ENCODE results near the gene DMTF1.
"Not testable (repeated sequence)": the region's sequence is repeated elsewhere in the genome, so short reads cannot be mapped to it uniquely, and the experiment has no call there.

The DMTF1 gene, protein sequence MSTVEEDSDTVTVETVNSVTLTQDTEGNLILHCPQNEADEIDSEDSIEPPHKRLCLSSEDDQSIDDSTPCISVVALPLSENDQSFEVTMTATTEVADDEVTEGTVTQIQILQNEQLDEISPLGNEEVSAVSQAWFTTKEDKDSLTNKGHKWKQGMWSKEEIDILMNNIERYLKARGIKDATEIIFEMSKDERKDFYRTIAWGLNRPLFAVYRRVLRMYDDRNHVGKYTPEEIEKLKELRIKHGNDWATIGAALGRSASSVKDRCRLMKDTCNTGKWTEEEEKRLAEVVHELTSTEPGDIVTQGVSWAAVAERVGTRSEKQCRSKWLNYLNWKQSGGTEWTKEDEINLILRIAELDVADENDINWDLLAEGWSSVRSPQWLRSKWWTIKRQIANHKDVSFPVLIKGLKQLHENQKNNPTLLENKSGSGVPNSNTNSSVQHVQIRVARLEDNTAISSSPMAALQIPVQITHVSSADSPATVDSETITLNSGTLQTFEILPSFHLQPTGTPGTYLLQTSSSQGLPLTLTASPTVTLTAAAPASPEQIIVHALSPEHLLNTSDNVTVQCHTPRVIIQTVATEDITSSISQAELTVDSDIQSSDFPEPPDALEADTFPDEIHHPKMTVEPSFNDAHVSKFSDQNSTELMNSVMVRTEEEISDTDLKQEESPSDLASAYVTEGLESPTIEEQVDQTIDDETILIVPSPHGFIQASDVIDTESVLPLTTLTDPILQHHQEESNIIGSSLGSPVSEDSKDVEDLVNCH

DNA sequence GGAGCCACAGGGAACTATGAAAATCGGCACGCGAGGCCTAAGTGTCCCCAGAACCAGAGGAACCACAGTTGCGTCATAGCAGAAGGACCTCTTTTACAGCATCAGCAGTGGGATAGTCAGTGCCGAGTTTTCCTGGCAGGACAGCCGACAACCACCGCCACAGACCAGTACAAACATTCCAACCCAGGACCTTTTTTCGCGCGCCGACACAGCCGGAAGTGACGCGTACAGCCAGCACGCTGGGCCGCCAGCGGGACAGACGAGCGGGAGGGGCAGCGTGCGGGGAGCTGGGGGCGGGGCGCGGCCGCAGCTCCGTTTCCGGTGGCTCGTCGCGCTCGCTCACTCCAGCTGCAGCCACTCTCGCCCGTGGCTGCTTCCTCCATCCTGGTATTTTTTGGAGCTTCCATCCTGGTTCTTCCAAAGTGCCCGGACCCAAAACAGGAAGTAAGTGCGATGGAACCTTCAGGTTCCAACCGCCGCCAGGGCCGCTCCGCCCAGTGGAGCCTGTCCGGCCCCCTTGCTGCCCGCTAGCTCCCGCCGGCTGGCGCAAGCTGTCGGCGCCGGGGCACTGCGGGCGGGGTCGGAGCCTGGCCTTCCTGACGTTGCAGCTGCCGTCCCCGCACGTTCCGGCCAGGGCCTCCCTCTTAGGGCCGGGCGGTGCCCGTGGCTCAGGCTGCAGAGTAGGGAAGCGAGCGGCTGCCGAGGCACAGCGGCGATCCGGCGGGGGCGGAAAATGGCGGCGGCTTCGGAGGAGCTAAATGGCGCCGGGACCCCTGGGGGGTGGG lies at the start of gene DMTF1:
TSS of gene DMTF1 (plus strand) at position 342 of the 785 bp plus-strand sequence. CDS start 12,489 bp downstream, outside the sequence.
- DNase-seq (ENCODE audit: low read depth), result peak; percentile 80

DNA sequence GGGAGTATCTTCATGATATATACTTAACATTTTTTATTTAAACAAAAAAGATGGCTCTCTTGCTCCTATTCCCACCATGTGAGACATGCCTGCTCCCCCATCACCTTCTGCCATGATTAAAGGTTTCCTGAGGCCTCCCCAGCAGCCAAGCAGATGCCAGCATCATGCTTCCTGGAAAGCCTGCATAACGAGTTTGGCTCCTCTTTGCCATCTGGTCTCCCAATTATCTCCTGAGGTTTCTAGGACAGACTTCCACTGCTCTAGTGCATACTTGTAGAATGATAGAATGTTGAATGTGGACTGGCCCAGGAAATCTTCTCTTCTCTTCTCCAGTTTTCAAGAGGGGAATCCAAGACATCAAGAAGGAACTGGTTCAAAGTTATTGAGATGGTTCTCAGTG lies 46.9 kb upstream of the DMTF1 start:
- DNase-seq (ENCODE audit: low read depth), result no peak

DNA sequence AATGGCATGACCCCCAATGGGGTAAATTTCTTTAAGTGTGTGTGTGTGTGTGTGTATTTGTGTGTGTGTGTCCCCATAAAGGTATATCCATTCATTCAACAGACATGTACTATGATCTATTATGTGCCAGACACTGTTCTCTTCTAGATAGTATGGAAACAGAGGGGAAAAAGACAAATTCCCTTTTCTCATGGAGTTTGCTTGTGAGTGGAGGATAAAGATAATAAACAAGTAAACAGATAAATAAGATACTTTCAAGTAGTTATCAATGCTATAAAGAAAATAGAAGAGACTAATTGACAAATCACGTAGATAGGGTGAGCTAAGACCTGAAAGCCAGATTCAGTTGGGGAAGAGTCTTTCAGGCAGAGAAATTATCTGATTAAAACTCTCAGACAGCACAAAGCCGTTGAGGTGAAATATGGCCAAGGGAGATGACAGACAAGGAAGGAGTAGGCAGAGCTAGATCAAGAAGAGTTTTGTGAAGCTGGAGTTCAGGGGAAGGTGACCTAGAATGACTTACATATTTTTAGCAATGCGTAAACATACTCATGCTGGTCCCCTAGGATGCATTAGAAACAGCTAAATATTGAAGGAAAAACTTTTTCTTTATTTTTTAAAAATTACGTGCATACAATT lies 45.2 kb upstream of the DMTF1 start:
- DNase-seq (ENCODE audit: low read depth), result no peak

DNA sequence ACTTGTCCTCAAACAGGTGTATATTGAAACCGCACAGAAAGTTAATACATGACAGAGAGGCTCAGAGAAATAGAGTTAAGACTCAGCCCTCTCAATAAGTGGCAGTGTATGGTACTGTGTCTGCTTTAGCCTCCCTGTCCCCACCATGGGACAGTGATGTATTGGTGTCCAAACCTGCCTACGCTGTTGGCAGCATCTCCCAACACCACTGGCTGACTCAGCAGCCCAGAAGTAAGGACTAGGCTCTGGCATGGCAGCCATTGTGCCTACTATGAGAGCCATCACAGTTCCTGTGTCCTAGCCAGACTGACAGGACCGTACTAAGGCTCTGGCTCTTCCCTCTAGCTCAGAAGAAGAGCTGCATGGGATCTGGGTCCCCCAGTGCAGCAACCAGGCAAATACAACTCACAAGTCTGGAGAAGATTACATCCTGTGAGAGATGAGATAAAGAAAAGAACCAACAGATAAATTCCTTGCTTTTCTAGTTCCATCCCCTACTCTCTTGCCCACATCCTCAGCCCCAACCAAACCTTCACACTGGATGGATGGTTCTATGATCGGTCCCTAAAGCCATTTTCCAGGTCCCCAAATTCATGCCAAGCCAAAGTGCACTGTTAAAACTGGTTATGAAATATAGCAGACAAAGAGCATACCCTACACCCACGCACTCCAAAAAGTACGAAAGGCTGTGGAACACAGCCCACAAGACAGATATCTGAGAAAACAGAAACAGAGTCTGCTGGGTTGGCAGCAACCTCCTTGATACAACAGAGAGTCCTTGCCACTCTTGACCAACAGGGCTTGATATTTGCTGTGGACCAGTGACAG lies 44.1 kb upstream of the DMTF1 start:
- DNase-seq (ENCODE audit: low read depth), result no peak

DNA sequence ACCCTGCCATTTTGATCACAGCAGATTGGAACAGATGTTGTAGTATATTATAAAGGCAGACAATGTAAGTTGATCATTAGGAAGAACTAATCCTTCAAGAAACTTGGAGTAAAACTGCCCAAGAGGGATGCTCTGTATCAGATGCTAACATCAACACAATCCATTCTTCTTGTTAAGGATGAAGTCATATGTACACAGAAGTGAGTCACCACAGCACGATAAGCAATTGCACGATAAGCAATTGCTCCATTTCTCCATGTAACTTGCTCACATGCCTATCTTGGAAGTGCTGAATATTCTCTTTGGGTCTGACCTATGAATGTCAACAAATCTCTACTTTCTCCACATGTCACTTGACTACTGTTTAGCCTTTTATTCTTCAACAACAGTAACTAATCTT lies 41.5 kb upstream of the DMTF1 start:
- no peak for DNase-seq (ENCODE audit: low read depth)

DNA sequence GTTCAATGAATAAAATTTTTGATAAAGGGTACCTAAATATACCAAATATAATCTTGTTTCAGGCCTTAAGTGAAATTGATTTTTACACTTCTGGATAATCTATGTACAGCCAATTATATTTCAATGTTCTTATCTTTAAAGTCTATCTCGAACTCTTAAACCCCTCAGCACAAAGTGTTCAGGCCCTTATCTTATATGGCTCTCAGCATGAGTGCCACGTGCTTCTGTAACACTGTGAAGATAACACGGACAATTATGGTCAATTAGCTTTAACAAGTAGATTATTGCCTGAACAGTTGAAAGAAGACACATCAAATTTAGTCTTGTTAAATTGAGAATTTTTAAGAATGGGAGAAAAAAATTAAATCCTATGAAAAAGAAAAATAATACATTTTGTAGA lies 40.4 kb upstream of the DMTF1 start:
- DNase-seq (ENCODE audit: low read depth), result no peak

DNA sequence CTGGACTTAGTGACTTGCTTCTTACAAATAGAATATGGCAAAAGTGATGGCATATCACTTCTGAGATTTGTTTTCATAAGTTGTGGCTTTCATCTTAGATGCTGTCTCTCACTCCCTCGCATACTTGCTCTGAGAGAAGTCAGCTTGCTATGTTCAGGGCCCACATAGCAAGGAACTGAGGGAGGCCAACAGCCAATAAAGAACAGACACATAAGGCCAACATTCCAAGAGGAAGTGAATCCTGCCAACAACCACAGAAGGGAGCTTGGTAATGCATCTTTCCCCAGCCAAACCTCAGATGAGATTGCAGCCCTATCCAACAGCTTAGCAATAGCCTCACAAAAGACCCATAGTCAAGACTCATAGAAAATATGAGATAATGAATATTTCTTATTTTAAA lies 39.2 kb upstream of the DMTF1 start:
- no peak for DNase-seq (ENCODE audit: low read depth)

DNA sequence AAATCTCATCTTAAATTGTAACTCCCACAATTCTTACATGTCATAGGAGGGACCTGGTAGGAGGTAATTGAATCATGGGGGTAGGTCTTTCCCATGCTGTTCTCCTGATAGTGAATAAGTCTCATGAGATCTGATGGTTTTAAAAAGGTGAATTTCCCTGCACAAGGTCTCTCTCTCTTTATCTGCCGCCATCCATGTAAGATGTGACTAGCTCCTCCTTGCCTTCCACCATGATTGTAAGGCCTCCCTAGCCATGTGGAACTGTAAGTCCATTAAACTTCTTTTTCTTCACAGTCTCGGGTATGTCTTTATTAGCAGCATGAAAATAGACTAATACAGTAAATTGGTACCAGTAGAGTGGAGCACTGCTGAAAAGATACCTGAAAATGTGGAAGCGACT lies 38.3 kb upstream of the DMTF1 start:
- DNase-seq (ENCODE audit: low read depth), result not testable (repeated sequence)

DNA sequence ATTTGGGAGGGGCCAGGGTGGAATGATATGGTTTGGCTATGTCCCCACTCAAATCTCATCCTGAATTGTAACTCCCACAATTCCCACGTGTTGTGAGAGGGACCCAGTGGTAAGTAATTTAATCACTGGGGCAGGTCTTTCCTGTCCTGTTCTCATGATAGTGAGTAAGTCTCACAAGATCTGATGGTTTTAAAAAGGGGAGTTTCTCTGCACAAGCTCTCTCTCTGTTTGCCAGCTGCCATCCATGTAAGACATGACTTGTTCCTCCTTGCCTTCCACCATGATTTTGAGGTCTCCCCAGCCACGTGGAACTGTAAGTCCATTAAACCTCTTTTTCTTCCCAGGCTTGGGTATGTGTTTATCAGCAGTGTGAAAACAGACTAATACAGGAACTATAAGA lies 36.5 kb upstream of the DMTF1 start:
- DNase-seq (ENCODE audit: low read depth), result not testable (repeated sequence)

DNA sequence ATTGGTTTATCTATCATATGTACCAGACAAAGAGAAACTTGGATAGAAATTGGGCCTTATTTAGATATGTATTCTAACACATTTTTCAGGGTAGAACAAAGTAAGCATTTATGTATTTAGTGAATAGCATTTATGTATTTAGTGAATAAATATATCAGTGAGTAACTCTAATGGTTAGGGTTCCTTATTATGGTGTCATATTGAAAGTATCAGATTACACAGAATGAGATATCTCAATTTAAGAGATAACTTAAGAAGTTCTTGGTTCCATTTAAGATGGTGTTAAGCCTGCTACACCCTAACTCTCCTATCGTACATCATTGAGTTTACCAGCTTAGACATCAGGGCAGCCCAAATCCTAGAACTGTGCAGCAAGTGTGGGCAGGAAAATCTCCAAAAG lies 35.9 kb upstream of the DMTF1 start:
- no peak for DNase-seq (ENCODE audit: low read depth)

DNA sequence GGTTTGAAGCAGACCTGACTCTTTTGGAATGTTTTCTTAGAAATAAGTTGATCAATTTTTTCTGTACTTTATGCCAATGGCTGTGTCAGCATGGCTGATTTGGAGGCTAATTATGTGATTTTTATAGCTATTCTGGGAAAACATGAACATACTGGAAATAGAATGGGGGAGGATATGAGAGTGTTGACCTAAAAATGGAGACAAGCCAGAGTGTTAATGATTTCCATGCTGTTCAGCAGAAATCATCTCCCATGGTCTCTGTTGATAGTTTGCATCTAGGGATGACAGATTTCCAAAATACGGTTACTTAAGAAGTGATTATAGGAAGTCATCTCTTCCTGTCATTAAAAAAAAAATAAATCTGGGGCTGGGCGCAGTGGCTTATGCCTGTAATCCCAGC lies 32.7 kb upstream of the DMTF1 start:
- no peak for DNase-seq (ENCODE audit: low read depth)

DNA sequence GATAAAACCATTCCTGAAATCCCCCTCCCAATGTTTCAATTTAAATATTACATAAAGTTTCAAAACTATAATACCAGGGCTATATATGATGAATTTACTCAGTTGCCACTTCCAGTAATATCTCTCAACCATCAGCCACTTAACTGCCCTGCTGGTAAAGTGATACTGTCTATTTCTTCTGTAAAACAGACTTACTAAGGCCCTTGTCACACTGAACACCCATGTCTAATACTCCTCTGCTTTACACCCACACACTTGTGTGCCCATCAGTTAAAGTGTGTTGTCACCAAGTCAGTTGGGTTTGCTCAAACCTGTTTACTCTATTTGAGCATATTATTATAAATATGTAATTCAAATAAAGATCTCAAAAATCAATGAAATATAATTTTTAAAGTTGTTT lies 29.1 kb upstream of the DMTF1 start:
- DNase-seq (ENCODE audit: low read depth), result no peak

DNA sequence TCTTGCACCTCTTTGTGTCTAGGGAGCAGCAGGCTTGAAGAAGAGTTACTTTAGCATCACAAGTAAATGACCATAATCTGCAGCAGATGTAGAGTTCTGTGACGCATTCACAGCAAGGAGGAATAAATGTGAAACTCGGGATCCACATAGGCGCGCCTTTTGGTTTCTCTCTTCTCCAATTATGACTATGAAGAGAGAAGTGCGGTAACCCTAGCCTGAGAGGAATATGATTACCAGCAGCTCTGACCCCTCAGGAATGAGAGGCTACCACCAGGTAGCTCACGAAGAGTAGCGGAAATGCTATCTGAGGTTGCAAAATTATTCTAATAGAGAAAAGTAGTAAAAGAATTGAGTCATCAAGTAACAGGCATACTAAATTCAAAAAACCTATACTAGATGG lies 25.2 kb upstream of the DMTF1 start:
- DNase-seq (ENCODE audit: low read depth), result no peak

DNA sequence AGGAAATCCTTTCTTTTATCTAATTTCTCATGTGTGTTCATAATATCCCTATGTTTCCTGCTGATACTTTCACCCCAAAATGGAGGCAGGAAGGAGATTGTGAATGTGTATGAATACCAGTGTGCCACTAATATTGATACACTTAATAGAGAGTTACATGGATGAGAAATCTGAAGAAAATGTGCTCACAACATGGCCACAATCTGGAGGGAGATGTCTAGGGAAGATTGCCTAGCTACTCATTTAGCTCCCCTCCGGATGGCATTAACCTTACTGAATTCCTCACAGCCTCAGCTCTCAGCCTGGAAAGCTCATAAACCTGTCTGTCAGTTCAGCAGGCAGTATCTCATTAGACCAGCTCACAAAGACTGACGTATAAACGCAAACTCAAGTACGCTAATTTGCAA lies 23.4 kb upstream of the DMTF1 start:
- no peak for DNase-seq (ENCODE audit: low read depth)

DNA sequence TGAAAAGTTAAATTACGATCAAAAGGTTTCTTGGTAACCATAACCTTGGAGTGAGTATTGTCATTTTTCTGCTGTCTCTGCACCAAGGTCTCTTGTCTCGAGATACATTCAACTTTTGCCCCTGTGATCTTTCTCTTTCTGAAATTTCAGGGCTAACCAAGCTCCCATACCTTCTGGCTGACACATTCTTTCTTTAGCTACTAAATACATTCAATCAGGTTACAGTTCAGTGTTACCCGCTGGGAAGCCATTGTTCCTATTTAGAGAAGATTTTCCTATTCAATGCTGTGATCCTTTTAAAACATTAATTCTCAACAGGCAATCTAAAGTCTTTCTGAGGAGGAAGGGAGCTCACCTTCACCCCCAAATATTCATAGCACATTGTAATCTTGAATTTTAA lies 22.9 kb upstream of the DMTF1 start:
- no peak for DNase-seq (ENCODE audit: low read depth)

DNA sequence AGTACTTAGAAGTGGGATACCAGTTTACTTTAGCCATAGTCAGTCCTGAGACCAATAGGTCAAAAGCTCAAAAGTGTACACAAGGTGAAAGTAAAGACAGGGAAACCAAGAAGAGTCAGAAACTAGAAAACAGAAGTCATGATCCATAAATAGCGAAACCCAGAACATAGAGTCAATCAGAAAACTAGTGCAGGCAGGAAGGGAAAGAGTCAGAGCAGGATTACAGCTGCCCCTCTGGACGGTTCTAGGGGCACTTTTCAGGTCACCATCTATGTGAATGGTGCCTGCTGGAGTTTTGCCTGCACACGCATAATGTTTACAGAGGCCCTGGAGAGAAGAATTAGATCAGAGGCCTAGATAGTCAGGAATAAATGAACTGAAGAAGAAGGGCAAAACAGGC lies 22.4 kb upstream of the DMTF1 start:
- no peak for DNase-seq (ENCODE audit: low read depth)

DNA sequence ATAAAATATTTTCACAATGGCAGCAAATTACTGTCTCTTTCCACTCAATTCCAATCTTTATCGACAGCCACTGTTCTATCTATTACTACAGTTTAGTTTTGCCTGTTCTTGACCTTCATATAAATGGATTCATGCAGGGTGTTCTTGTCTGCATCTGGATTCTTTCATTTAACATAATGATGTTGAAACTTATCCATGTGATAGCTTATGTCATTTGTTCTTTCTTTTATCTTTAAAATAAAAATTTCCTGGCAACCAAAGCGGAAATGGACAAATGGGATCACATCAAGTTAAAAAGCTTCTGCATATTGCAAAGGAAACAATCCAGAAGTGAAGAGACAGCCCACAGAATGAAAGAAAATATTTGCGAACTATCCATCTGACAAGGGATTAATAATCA lies 20.5 kb upstream of the DMTF1 start:
- no peak for DNase-seq (ENCODE audit: low read depth)

DNA sequence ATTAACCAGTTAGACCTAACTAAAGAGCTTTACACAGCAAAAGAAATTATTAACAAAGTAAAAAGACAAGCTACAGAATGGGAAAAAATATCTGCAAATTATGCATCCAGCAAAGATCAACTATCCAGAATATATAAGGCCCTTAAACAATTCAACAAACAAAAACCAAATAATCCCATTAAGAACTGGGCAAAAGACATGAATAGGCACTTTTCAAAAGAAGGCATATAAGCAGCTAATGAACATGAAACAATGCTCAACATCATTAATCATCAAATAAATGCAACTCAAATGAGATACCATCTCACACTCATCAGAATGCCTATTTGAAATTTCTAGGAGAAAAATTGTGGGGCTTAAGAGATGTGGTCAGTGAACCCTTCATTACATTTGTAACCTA lies 15.0 kb upstream of the DMTF1 start:
- DNase-seq (ENCODE audit: low read depth), result no peak

DNA sequence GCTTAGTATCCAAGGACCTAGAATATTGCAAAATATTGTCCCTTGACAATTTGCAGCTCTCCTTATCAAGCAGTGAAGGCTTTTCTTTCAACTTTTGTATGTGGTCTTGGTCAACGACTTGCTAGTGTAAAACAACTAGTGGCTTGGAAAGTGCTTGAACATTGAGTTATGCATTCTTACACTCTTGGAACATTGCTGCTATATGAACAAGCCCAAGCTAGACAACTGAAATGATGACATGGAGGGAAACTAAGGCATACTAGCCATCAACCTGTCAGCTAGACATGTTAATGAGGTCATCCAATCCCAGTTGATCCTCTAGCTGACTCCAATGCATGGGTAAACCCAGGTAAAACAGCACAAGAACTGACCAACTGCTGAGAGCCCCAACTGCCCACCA lies 12.7 kb upstream of the DMTF1 start:
- DNase-seq (ENCODE audit: low read depth), result no peak

DNA sequence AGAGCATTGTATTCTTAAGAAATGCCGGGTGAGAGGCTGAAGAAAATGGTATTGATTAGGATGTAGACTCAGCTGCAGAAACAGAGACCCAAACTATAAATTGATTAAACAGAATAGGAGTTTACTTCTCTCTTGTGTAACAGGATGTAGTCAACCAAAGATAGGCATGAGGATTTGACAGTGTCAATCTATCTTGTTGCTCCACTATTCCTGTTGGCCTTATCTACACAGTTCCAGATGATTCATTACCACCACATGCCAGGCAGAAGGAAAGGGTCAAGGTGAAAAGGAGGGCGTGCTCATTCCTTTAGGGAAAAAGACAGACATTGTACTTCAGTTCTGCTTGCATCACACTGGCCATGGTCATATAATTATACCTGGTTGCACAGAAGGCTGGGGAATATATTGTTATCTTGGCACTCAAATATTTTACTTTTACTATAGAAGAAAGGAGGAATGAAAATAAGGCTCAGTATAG lies 11.9 kb upstream of the DMTF1 start:
- no peak for DNase-seq (ENCODE audit: low read depth)

DNA sequence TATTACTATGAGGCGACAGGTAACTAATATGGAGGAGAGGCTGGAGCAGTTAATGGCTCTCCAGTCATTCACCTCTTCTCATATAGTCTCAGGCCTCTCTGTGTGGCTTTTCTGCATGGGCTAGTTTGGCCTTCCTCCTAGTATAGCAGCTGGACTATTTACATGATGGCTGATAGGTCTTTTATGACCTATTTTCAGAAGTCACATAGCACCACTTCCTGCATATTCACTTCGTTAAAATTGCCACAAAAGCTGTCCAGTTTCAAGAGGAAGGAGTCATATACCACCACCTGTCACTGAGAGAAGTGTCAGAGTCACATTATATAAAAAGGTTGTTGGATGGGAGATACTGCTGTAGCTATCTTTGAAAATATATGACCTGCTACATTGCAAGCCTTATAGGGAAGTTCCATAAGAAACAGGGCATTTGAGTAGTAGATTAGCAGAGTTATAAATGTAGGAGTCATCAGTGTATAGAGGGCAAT lies 8.0 kb upstream of the DMTF1 start:
- no peak for DNase-seq (ENCODE audit: low read depth)

All from stimulated activated CD8-positive, alpha-beta memory T cell treated with anti-CD3 and anti-CD28 coated beads, Interleukin-7, amount 100 ng/mL, for 24 hours (primary cell).